ENCODE data around the gene SERPINE3.

The SERPINE3 gene

DNA sequence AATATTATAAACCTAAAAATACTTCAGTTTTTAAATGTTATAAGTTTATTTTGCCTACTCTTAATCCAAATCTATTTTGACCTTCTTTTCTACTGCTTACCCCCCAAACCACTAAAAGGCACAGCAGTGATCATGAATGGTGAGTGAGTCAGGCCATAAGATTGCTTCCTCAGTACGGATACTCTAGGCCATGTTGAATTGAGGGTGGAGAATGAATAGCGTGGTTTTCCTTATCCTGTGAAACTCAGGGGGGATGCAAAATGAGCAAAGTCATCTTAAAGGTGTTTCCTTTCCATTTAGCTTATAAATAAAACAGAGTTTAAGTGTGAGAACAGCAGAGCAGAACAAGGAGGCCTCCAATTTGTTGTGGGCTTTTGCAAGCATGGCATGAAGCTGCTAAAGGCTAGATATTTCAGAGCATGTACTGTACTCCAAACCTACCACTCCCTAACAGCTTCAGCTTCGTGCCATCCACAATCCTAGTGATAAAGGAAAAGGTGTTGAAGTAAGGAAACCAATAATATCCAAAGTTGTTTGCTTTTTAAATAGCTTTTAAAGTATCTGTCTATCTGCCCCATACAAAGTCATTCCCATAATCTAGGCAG is 25.0 kb downstream of the SERPINE3 start:
- no peak for DNase-seq

- no peak for DNase-seq
These were observed 30.6 kb downstream of the SERPINE3 start for GRCh38 chr13:51370116-51370515.

- no peak for DNase-seq
These were observed 31.3 kb downstream of the SERPINE3 start for GRCh38 chr13:51370811-51371210.

- DNase-seq = no peak
These were observed 32.4 kb downstream of the SERPINE3 start for GRCh38 chr13:51371768-51372399.

DNA sequence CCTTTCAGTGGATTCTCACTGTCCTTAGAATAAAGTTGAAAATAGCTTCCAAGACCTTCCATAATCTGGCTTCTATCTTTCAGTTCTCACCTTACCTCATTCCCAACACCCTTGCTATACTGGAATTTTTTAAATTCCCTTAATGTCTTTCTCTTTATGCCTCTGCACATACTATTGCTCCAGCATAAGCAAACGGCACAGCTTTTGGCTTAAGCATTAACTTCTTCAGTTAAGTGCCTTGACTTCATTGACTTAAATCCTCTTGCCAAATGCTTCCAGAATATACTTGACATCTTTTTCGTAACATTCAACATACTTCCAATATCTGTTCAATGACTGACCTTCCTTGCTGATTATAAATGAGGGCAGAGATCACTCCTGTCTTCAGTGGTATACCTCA is 34.0 kb downstream of the SERPINE3 start:
- no peak for DNase-seq

DNA sequence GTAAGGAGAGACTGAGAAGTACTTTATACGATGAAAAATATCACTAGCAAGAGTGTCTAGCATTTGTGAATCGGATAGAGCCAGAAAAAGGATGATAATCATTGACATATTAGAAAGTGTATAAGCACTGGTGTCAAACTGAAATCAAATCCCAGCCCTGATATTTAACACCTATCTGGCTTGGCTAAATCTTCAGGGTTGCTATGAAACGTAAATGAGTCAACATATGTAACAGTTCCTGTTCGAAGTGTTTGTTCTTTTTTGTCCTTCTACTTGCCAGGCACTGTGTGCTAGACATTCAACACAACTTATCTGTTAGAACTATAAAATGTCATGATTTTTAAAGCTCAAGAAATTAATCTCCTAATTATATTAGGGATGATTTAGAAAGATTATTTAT is 40.8 kb downstream of the SERPINE3 start:
- DNase-seq = peak; percentile 4

GRCh38 chr13:51385114-51385513 is 45.6 kb downstream of the SERPINE3 start:
- no peak for DNase-seq

- no peak for DNase-seq
These were observed 55.2 kb downstream of the SERPINE3 start for GRCh38 chr13:51394724-51395123.

GRCh38 chr13:51396352-51396751 is 56.9 kb downstream of the SERPINE3 start:
- no peak for DNase-seq

DNA sequence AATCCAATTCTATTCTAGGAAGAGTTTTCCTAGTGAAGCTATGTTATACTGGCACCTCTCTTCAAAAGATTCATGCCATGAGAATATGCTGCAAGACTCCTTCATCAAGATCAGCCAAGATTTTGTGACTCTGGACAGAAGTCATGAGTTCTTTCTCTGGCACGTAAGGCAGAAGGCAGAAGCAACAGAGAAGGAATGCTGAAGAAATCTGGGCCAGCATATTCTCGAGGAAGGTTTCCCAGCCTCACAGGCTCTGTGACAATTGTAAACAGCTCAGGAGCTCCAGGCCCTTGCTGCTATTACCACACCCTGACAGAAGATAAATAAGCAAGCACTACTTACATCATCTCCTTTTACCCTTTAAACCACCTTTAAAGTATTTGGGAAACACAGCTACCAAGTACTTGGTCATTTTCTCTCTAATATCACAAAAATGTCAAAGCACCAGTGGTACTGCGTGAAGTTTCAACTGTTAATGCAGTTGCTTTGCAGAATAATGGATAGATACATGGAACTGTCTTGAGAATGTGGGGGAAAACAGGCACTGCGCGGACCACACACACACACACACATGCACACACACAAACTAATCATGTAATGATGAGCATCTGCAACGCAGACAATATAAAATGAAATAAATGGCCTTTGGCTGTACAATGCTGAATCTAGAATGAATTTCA is 57.9 kb downstream of the SERPINE3 start:
- no peak for DNase-seq

- no peak for DNase-seq
These were observed 65.7 kb downstream of the SERPINE3 start for GRCh38 chr13:51405176-51405575.

DNA sequence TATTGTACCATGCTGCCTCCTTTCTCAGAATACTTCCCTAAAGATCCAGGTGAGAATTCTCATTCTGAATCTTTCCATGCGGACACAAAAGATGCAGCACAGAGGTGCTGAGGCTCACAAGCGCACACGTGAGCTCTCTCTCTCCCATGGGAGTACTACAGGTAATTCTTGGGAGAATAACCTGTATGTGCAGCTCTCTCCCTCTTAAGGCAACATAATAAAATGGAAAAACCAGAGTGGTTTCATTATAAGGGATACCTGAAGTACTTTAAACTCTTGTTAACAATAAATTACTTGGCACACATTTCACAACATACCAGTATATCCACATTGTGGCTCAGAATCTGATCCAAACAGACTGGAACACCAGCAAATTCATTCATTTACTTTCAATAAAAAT is 72.9 kb downstream of the SERPINE3 start:
- DNase-seq = no peak

All from NCI-H510A (cell line).